Liver (tissue), 9 donors: ENCODE measurements around the gene PDXK. TPM values are rescaled to one million over a fixed set of nuclear protein-coding genes. Genes with fewer than 3 reads are reported as not detected.

Experiments used
- DNase-seq: peaks from one replicate; pipeline ENCODE4 v3.0.0-alpha.2; 2017; ENCODE audit warnings: low spot score
- H3K27ac ChIP-seq, 2 donors: one replicate each; pipeline ENCODE4 v1.7.0; 2013; ENCODE audit warnings: inconsistent platforms in 2 of 2, low read length in 2 of 2, control low read depth in 1 of 2, low read depth in 1 of 2, mild to moderate bottlenecking in 1 of 2
- H3K27me3 ChIP-seq, 4 donors: one replicate each; pipeline versions ENCODE4 v1.6.1 to v1.7.0; 2013; ENCODE audit warnings: low read length in 3 of 4, inconsistent platforms in 1 of 4, mild to moderate bottlenecking in 1 of 4, moderate library complexity in 1 of 4; ENCODE audit not compliant: control insufficient read depth in 4 of 4, insufficient read depth in 4 of 4
- H3K36me3 ChIP-seq, 4 donors: one replicate each; pipeline versions ENCODE4 v1.6.1 to v1.7.0; 2013; ENCODE audit warnings: low read length in 3 of 4, mild to moderate bottlenecking in 3 of 4, low read depth in 1 of 4, moderate library complexity in 1 of 4; ENCODE audit not compliant: control insufficient read depth in 4 of 4, insufficient read depth in 3 of 4
- H3K4me1 ChIP-seq, 4 donors: one replicate each; pipeline versions ENCODE4 v1.6.1 to v1.7.0; 2013; ENCODE audit warnings: low read length in 3 of 4, mild to moderate bottlenecking in 3 of 4, moderate library complexity in 1 of 4; ENCODE audit not compliant: control insufficient read depth in 4 of 4, insufficient read depth in 4 of 4
- H3K4me3 ChIP-seq, 3 donors: one replicate each; pipeline versions ENCODE4 v1.6.1 to v1.7.0; 2013; ENCODE audit warnings: low read length in 3 of 3, control low read depth in 1 of 3, low read depth in 1 of 3, mild to moderate bottlenecking in 1 of 3
- H3K9ac ChIP-seq, 2 donors: one replicate each; pipeline ENCODE4 v1.7.0; 2013; ENCODE audit warnings: low read length in 2 of 2, mild to moderate bottlenecking in 2 of 2, moderate library complexity in 2 of 2, control low read depth in 1 of 2, low read depth in 1 of 2
- H3K9me3 ChIP-seq, 4 donors: one replicate each; pipeline versions ENCODE4 v1.6.1 to v1.7.0; 2013; ENCODE audit warnings: low read length in 3 of 4; ENCODE audit not compliant: control insufficient read depth in 4 of 4
- EGR1 ChIP-seq, 2 donors: IDR thresholded peaks; 2 replicates each; pipeline ENCODE4 v1.6.1; 2016 to 2018; ENCODE audit warnings: antibody characterized with exemption in 2 of 2, low read depth in 2 of 2
- FOXA1 ChIP-seq: IDR thresholded peaks from 2 replicates; pipeline ENCODE4 v1.6.1; 2016; ENCODE audit warnings: antibody characterized with exemption
- GABPA ChIP-seq, 2 donors: IDR thresholded peaks in 1 of 2; conservative IDR thresholded peaks in 1 of 2; 2 replicates each; pipeline ENCODE4 v1.6.1; 2016; ENCODE audit warnings: antibody characterized with exemption in 2 of 2, mild to moderate bottlenecking in 1 of 2, moderate library complexity in 1 of 2
- JUND ChIP-seq, 2 donors: IDR thresholded peaks; 2 replicates each; pipeline ENCODE4 v1.6.1; 2016; ENCODE audit warnings: antibody characterized with exemption in 2 of 2
- MAX ChIP-seq: IDR thresholded peaks from 2 replicates; pipeline ENCODE4 v1.6.1; 2016; ENCODE audit warnings: antibody characterized with exemption
- NR2F2 ChIP-seq: IDR thresholded peaks from 2 replicates; pipeline ENCODE4 v1.6.1; 2016; ENCODE audit warnings: antibody characterized with exemption
- RAD21 ChIP-seq, 2 donors: IDR thresholded peaks; 2 replicates each; pipeline ENCODE4 v1.6.1; 2016; ENCODE audit warnings: antibody characterized with exemption in 2 of 2, mild to moderate bottlenecking in 2 of 2
- RXRA ChIP-seq, 2 donors: IDR thresholded peaks; 2 replicates each; pipeline ENCODE4 v1.6.1; 2017 to 2018; ENCODE audit warnings: antibody characterized with exemption in 2 of 2, mild to moderate bottlenecking in 1 of 2
- SP1 ChIP-seq: IDR thresholded peaks from 2 replicates; pipeline ENCODE4 v1.6.1; 2018; ENCODE audit warnings: antibody characterized with exemption, mild to moderate bottlenecking
- TAF1 ChIP-seq: conservative IDR thresholded peaks from 2 replicates; pipeline ENCODE4 v1.6.1; 2016; ENCODE audit warnings: antibody characterized with exemption, mild to moderate bottlenecking
- ZBTB33 ChIP-seq: IDR thresholded peaks from 2 replicates; pipeline ENCODE4 v1.6.1; 2016; ENCODE audit warnings: antibody characterized with exemption
- WGBS: extraction: QIAGEN DNeasy Blood & Tissue Kit; methylation state at CpG from one replicate; pipeline ENCODE4 v1.1.7; 2013; 5-methylcytosine and 5-hydroxymethylcytosine counted together
- polyA plus RNA-seq, 2 donors: library from polyadenylated mRNA; stranded (reverse) in 1 of 2; unstranded in 1 of 2; fragments of 200-250 nt in 1 of 2; fragments of >200 nt in 1 of 2; fragmentation: Nextera tagmentation in 1 of 2; extraction: Ambion mirVana in 1 of 2; gene quantifications; one replicate each; pipeline versions ENCODE4 v1.2.1 to v1.2.3, GENCODE V29; 2013 to 2015
- total RNA-seq, 2 donors: library from RNA; depleted of rRNA; stranded (reverse); fragments of >200 nt; gene quantifications; one replicate each; pipeline ENCODE4 v1.2.3, GENCODE V29; 2014
- TF ChIP-seq, protein P1 (sequence below): IDR thresholded peaks from 2 replicates; pipeline ENCODE4 v1.6.1; 2016; ENCODE audit warnings: antibody characterized with exemption, mild to moderate bottlenecking
- TF ChIP-seq, protein P2 (sequence below): fragments of 150-350 bp; IDR thresholded peaks from 2 replicates; pipeline ENCODE4 v1.5.1; 2017; ENCODE audit warnings: improper control_type of control experiment, low read depth, low read length; ENCODE audit not compliant: missing input control
- TF ChIP-seq, protein P3 (sequence below): IDR thresholded peaks from 2 replicates; pipeline ENCODE4 v1.6.1; 2016; ENCODE audit warnings: antibody characterized with exemption
- donor health status: healthy.
- donor health status: healthy.
- donor health status: healthy.
- donor health status: healthy.
- donor health status: healthy.

The PDXK gene
- total and polyA plus RNA-seq, 4 donors: 20.5 to 104 (median 34.9) TPM

DNA sequence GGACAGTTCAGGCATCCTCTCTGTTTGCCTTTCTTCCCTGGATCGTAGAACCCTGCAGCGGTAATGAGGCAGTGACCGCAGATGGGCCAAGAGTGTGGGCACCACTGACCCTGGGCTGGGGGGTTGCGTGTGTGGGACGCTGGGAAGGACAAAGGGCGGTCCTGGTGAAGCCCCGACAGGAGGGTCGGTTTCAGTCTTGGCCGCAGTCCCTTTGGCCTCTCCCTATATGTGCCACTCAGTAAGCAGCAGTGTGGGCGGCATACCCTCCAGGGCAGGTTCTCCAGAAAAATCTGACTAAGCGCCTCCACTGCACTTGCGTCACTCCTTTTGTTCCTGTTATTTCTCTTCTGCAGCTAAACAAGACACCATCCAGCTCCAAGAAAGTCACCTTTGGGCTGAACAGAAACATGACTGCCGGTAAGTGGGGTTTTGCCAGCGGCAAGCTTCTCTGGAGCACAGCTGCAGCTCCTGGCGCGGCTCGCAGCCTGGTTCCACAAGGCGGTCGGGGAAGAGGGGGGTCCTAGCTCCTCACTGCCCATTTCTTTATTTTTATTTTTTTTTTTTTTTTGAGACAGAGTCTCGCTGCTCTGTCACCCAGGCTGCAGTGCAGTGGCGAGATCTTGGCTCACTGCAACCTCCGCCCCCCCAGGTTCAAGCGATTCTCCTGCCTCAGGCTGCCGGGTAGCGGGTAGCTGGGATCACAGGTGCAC is 27.7 kb upstream of the PDXK start (continued):
- TF ChIP-seq ZBTB33: no peak
- no peak for TF ChIP-seq GABPA (IDR thresholded peaks at IDR 0.05 in 1 of 2, conservative IDR thresholded peaks at IDR 0.05 in 1 of 2)

GRCh38 chr21:43691801-43692200 is 27.1 kb upstream of the PDXK start:
- no peak for DNase-seq
- no peak for TF ChIP-seq TAF1
- TF ChIP-seq NR2F2: no peak
- TF ChIP-seq, protein P1, sequence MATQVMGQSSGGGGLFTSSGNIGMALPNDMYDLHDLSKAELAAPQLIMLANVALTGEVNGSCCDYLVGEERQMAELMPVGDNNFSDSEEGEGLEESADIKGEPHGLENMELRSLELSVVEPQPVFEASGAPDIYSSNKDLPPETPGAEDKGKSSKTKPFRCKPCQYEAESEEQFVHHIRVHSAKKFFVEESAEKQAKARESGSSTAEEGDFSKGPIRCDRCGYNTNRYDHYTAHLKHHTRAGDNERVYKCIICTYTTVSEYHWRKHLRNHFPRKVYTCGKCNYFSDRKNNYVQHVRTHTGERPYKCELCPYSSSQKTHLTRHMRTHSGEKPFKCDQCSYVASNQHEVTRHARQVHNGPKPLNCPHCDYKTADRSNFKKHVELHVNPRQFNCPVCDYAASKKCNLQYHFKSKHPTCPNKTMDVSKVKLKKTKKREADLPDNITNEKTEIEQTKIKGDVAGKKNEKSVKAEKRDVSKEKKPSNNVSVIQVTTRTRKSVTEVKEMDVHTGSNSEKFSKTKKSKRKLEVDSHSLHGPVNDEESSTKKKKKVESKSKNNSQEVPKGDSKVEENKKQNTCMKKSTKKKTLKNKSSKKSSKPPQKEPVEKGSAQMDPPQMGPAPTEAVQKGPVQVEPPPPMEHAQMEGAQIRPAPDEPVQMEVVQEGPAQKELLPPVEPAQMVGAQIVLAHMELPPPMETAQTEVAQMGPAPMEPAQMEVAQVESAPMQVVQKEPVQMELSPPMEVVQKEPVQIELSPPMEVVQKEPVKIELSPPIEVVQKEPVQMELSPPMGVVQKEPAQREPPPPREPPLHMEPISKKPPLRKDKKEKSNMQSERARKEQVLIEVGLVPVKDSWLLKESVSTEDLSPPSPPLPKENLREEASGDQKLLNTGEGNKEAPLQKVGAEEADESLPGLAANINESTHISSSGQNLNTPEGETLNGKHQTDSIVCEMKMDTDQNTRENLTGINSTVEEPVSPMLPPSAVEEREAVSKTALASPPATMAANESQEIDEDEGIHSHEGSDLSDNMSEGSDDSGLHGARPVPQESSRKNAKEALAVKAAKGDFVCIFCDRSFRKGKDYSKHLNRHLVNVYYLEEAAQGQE: no peak
- TF ChIP-seq FOXA1: no peak
- TF ChIP-seq MAX: no peak
- TF ChIP-seq, protein P2, sequence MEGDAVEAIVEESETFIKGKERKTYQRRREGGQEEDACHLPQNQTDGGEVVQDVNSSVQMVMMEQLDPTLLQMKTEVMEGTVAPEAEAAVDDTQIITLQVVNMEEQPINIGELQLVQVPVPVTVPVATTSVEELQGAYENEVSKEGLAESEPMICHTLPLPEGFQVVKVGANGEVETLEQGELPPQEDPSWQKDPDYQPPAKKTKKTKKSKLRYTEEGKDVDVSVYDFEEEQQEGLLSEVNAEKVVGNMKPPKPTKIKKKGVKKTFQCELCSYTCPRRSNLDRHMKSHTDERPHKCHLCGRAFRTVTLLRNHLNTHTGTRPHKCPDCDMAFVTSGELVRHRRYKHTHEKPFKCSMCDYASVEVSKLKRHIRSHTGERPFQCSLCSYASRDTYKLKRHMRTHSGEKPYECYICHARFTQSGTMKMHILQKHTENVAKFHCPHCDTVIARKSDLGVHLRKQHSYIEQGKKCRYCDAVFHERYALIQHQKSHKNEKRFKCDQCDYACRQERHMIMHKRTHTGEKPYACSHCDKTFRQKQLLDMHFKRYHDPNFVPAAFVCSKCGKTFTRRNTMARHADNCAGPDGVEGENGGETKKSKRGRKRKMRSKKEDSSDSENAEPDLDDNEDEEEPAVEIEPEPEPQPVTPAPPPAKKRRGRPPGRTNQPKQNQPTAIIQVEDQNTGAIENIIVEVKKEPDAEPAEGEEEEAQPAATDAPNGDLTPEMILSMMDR: no peak
- TF ChIP-seq JUND (IDR thresholded peaks at IDR 0.05): no peak
- TF ChIP-seq SP1: no peak
- TF ChIP-seq RXRA (IDR thresholded peaks at IDR 0.05): no peak
- Histone ChIP-seq H3K36me3 (peaks cover 9 to 76% (median 32%) of the 10 kb centered on the region in 4 donors), H3K27ac (no peak overlapping the region), H3K4me3 (no peak overlapping the region), H3K9ac (no peak overlapping the region), H3K27me3 (no peaks in the 10 kb centered on the region), H3K4me1 (no peaks in the 10 kb centered on the region), H3K9me3 (no peaks in the 10 kb centered on the region)
- 97% methylated on average over 10 of the region's 10 CpGs for WGBS

- TF ChIP-seq ZBTB33 (no peak), RAD21 (IDR thresholded peaks at IDR 0.05) (no peak), NR2F2 (no peak), JUND (IDR thresholded peaks at IDR 0.05) (no peak), TAF1 (no peak), EGR1 (IDR thresholded peaks at IDR 0.05; ENCODE audit: low read depth in 2 of 2) (no peak)
- TF ChIP-seq, protein P3, sequence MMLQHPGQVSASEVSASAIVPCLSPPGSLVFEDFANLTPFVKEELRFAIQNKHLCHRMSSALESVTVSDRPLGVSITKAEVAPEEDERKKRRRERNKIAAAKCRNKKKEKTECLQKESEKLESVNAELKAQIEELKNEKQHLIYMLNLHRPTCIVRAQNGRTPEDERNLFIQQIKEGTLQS: no peak
- DNase-seq: no peak
- Histone ChIP-seq H3K27ac (no peak overlapping the region), H3K9me3 (no peaks in the 10 kb centered on the region), H3K9ac (no peak overlapping the region), H3K36me3 (peaks cover 9 to 65% (median 23%) of the 10 kb centered on the region in 4 donors), H3K4me1 (no peaks in the 10 kb centered on the region), H3K27me3 (no peaks in the 10 kb centered on the region), H3K4me3 (no peak overlapping the region)
- WGBS: 96% methylated on average over 8 of the region's 8 CpGs
Observed at GRCh38 chr21:43692949-43693348, 26.0 kb upstream of the PDXK start.
